HepG2 (cell line): ENCODE measurements around the gene APOC3. TPM values are rescaled to one million over a fixed set of nuclear protein-coding genes. Genes with fewer than 3 reads are reported as not detected.

Source experiments
- ZNF333 ChIP-seq: sonication (generic); formaldehyde crosslinking; IDR thresholded peaks from 2 replicates; pipeline ENCODE4 v1.4.0; 2020; ENCODE audit warnings: mild to moderate bottlenecking, missing genetic modification reagents, borderline replicate concordance
- ZNF780A ChIP-seq: sonication (generic); formaldehyde crosslinking; IDR thresholded peaks from 2 replicates; pipeline ENCODE4 v1.8.0; 2022; ENCODE audit warnings: mild to moderate bottlenecking, missing genetic modification reagents, moderate library complexity
- ZNF782 ChIP-seq: sonication (generic); formaldehyde crosslinking; IDR thresholded peaks from 2 replicates; pipeline ENCODE4 v1.4.0; 2020; ENCODE audit warnings: missing genetic modification reagents, mild to moderate bottlenecking, borderline replicate concordance
- polyA plus RNA-seq, 8 experiments: library from polyadenylated mRNA; depleted of rRNA in 3 of 8; stranded (reverse) in 7 of 8; unstranded in 1 of 8; fragments of >200 nt; fragmentation: Illumina TruSeq in 4 of 8; extraction: Trizol in 4 of 8; gene quantifications; 2 replicates each; pipeline versions ENCODE4 v1.2.1 to v1.2.3, GENCODE V29; 2011 to 2016; ENCODE audit warnings: low read depth in 4 of 8, missing spikeins in 1 of 8, mixed read lengths in 1 of 8; ENCODE audit not compliant: insufficient read depth in 1 of 8
- total RNA-seq, 5 experiments: library from RNA; depleted of rRNA; stranded (reverse); fragments of >200 nt; fragmentation: Illumina TruSeq; extraction: Trizol; gene quantifications; 2 replicates each; pipeline ENCODE4 v1.2.3, GENCODE V29; 2016; ENCODE audit warnings: low read depth in 1 of 5
- TF ChIP-seq, protein P1 (sequence below): sonication (generic); formaldehyde crosslinking; IDR thresholded peaks from 2 replicates; pipeline ENCODE4 v1.4.0; 2020; ENCODE audit warnings: missing genetic modification reagents, borderline replicate concordance
- TF ChIP-seq, protein P2 (sequence below): sonication (generic); formaldehyde crosslinking; IDR thresholded peaks from 2 replicates; pipeline ENCODE4 v1.5.0; 2020; ENCODE audit warnings: missing genetic modification reagents, mild to moderate bottlenecking, borderline replicate concordance
- TF ChIP-seq, protein P3 (sequence below): sonication (generic); formaldehyde crosslinking; IDR thresholded peaks from 2 replicates; pipeline ENCODE4 v1.5.1; 2020; ENCODE audit warnings: mild to moderate bottlenecking, missing genetic modification reagents, moderate library complexity
- TF ChIP-seq, protein P4 (sequence below): IDR thresholded peaks from 2 replicates; pipeline ENCODE4 v1.6.1; 2016; ENCODE audit warnings: missing biosample characterization, missing genetic modification reagents, low read depth
- TF ChIP-seq, protein P5 (sequence below): sonication (generic); formaldehyde crosslinking; conservative IDR thresholded peaks from 2 replicates; pipeline ENCODE4 v1.8.0; 2022; ENCODE audit warnings: missing genetic modification reagents
- TF ChIP-seq, protein P6 (sequence below): sonication (generic); formaldehyde crosslinking; IDR thresholded peaks from 2 replicates; pipeline ENCODE4 v1.8.1; 2023; ENCODE audit warnings: mild to moderate bottlenecking, missing genetic modification reagents, borderline replicate concordance

The APOC3 gene
- total and polyA plus RNA-seq, 2 of the 13 experiments (the other 11 are each of a cell fraction or from before 2014, with no cell fraction given): 314 to 687 TPM

DNA sequence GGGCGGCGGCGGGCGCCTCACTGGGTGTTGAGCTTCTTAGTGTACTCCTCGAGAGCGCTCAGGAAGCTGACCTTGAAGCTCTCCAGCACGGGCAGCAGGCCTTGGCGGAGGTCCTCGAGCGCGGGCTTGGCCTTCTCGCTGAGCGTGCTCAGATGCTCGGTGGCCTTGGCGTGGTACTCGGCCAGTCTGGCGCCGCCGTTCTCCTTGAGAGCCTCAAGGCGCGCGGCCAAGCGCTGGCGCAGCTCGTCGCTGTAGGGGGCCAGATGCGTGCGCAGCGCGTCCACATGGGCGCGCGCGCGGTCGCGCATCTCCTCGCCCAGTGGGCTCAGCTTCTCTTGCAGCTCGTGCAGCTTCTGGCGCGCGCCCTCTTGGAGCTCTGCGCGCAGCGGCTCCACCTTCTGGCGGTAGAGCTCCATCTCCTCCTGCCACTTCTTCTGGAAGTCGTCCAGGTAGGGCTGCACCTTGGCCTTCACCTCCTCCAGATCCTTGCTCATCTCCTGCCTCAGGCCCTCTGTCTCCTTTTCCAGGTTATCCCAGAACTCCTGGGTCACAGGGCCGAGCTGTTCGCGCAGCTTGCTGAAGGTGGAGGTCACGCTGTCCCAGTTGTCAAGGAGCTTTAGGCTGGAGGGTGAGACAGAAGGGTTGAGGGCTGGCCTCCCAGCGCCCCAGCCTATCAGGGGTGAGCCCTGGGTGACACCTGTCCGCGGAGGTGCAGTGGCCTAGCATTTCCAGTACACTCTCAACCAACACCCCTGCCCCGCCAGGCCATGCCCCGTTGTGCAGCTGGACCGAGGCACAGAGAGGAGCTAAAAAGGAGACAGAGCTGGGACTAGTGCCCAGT lies 6.3 kb downstream of the APOC3 start (continued):
- TF ChIP-seq, protein P1, sequence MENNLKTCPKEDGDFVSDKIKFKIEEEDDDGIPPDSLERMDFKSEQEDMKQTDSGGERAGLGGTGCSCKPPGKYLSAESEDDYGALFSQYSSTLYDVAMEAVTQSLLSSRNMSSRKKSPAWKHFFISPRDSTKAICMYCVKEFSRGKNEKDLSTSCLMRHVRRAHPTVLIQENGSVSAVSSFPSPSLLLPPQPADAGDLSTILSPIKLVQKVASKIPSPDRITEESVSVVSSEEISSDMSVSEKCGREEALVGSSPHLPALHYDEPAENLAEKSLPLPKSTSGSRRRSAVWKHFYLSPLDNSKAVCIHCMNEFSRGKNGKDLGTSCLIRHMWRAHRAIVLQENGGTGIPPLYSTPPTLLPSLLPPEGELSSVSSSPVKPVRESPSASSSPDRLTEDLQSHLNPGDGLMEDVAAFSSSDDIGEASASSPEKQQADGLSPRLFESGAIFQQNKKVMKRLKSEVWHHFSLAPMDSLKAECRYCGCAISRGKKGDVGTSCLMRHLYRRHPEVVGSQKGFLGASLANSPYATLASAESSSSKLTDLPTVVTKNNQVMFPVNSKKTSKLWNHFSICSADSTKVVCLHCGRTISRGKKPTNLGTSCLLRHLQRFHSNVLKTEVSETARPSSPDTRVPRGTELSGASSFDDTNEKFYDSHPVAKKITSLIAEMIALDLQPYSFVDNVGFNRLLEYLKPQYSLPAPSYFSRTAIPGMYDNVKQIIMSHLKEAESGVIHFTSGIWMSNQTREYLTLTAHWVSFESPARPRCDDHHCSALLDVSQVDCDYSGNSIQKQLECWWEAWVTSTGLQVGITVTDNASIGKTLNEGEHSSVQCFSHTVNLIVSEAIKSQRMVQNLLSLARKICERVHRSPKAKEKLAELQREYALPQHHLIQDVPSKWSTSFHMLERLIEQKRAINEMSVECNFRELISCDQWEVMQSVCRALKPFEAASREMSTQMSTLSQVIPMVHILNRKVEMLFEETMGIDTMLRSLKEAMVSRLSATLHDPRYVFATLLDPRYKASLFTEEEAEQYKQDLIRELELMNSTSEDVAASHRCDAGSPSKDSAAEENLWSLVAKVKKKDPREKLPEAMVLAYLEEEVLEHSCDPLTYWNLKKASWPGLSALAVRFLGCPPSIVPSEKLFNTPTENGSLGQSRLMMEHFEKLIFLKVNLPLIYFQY (CRISPR knock-in tag): no peak
- TF ChIP-seq, protein P2, sequence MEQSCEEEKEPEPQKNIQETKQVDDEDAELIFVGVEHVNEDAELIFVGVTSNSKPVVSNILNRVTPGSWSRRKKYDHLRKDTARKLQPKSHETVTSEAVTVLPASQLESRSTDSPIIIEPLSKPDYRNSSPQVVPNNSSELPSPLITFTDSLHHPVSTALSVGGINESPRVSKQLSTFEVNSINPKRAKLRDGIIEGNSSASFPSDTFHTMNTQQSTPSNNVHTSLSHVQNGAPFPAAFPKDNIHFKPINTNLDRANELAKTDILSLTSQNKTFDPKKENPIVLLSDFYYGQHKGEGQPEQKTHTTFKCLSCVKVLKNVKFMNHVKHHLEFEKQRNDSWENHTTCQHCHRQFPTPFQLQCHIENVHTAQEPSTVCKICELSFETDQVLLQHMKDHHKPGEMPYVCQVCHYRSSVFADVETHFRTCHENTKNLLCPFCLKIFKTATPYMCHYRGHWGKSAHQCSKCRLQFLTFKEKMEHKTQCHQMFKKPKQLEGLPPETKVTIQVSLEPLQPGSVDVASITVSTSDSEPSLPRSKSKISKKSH: peak; percentile 6; the same call in 1 of the 2 replicates
- TF ChIP-seq, protein P3, sequence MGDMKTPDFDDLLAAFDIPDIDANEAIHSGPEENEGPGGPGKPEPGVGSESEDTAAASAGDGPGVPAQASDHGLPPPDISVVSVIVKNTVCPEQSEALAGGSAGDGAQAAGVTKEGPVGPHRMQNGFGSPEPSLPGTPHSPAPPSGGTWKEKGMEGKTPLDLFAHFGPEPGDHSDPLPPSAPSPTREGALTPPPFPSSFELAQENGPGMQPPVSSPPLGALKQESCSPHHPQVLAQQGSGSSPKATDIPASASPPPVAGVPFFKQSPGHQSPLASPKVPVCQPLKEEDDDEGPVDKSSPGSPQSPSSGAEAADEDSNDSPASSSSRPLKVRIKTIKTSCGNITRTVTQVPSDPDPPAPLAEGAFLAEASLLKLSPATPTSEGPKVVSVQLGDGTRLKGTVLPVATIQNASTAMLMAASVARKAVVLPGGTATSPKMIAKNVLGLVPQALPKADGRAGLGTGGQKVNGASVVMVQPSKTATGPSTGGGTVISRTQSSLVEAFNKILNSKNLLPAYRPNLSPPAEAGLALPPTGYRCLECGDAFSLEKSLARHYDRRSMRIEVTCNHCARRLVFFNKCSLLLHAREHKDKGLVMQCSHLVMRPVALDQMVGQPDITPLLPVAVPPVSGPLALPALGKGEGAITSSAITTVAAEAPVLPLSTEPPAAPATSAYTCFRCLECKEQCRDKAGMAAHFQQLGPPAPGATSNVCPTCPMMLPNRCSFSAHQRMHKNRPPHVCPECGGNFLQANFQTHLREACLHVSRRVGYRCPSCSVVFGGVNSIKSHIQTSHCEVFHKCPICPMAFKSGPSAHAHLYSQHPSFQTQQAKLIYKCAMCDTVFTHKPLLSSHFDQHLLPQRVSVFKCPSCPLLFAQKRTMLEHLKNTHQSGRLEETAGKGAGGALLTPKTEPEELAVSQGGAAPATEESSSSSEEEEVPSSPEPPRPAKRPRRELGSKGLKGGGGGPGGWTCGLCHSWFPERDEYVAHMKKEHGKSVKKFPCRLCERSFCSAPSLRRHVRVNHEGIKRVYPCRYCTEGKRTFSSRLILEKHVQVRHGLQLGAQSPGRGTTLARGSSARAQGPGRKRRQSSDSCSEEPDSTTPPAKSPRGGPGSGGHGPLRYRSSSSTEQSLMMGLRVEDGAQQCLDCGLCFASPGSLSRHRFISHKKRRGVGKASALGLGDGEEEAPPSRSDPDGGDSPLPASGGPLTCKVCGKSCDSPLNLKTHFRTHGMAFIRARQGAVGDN: peak; percentile 96
- TF ChIP-seq, protein P4, sequence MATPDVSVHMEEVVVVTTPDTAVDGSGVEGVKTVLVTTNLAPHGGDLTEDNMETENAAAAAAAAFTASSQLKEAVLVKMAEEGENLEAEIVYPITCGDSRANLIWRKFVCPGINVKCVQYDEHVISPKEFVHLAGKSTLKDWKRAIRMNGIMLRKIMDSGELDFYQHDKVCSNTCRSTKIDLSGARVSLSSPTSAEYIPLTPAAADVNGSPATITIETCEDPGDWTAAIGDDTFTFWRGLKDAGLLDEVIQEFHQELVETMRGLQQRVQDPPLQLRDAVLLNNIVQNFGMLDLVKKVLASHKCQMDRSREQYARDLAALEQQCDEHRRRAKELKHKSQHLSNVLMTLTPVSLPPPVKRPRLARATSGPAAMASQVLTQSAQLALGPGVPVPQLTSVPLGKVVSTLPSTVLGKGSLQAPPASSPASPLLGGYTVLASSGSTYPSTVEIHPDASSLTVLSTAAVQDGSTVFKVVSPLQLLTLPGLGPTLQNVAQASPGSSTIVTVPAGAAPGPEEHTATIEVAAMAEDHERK (CRISPR knock-in tag): no peak
- no peak for TF ChIP-seq ZNF780A
- TF ChIP-seq, protein P5, sequence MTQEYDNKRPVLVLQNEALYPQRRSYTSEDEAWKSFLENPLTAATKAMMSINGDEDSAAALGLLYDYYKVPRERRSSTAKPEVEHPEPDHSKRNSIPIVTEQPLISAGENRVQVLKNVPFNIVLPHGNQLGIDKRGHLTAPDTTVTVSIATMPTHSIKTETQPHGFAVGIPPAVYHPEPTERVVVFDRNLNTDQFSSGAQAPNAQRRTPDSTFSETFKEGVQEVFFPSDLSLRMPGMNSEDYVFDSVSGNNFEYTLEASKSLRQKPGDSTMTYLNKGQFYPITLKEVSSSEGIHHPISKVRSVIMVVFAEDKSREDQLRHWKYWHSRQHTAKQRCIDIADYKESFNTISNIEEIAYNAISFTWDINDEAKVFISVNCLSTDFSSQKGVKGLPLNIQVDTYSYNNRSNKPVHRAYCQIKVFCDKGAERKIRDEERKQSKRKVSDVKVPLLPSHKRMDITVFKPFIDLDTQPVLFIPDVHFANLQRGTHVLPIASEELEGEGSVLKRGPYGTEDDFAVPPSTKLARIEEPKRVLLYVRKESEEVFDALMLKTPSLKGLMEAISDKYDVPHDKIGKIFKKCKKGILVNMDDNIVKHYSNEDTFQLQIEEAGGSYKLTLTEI: no peak
- no peak for TF ChIP-seq ZNF782 (CRISPR knock-in tag)
- TF ChIP-seq, protein P6, sequence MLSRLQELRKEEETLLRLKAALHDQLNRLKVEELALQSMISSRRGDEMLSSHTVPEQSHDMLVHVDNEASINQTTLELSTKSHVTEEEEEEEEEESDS: no peak
- 0 out of 2 replicates have a peak, but pooled peaks have one; percentile 10 for TF ChIP-seq ZNF333 (CRISPR knock-in tag)
